Prostate gland (tissue), 2 donors: ENCODE results near the gene COL4A2.

Source experiments
- POLR2A ChIP-seq: fragments of 450-650 bp; IDR thresholded peaks from one replicate; pipeline ENCODE4 v1.6.1; 2016; ENCODE audit warnings: antibody characterized with exemption, mild to moderate bottlenecking
- POLR2AphosphoS5 ChIP-seq: sonication (generic); formaldehyde crosslinking; IDR thresholded peaks from one replicate; pipeline ENCODE4 v1.6.1; 2017; ENCODE audit warnings: antibody characterized with exemption
- TF ChIP-seq, protein P1 (sequence below), 4 experiments: fragments of 200-600 bp in 2 of 4; fragments of 450-650 bp in 2 of 4; sonication (generic) in 2 of 4; IDR thresholded peaks; 1 replicate in 3 of 4; 2 replicates in 1 of 4; pipeline ENCODE4 v1.5.1; 2016 to 2019; ENCODE audit warnings: antibody characterized with exemption in 4 of 4, mild to moderate bottlenecking in 2 of 4, moderate library complexity in 2 of 4

DNA sequence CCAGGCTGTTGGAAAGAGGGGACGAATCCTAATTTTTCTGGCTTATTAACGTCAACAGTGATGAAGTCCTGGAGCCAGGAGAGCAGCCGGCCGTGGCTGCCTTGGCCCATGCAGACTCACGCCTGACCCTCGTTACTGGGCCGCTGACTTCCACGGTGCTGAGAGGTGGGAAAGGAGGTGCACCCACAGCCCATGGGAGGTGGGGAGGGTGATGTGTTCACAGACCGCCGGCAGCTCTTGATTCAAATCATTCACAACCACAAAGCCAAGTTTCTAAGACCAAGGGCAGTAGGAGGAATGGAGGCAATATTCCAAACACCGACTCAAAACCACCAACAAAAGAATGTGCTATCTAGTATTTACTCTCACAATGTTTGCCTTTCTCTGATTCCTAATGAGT lies 24.3 kb downstream of the COL4A2 start:
- TF ChIP-seq, protein P1, sequence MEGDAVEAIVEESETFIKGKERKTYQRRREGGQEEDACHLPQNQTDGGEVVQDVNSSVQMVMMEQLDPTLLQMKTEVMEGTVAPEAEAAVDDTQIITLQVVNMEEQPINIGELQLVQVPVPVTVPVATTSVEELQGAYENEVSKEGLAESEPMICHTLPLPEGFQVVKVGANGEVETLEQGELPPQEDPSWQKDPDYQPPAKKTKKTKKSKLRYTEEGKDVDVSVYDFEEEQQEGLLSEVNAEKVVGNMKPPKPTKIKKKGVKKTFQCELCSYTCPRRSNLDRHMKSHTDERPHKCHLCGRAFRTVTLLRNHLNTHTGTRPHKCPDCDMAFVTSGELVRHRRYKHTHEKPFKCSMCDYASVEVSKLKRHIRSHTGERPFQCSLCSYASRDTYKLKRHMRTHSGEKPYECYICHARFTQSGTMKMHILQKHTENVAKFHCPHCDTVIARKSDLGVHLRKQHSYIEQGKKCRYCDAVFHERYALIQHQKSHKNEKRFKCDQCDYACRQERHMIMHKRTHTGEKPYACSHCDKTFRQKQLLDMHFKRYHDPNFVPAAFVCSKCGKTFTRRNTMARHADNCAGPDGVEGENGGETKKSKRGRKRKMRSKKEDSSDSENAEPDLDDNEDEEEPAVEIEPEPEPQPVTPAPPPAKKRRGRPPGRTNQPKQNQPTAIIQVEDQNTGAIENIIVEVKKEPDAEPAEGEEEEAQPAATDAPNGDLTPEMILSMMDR (IDR thresholded peaks at IDR 0.05): no peak
- TF ChIP-seq POLR2A: no peak
- TF ChIP-seq POLR2AphosphoS5: no peak
